Heart right ventricle (tissue), 16 donors: ENCODE results near the gene TMEM54. TPM values are rescaled to one million over a fixed set of nuclear protein-coding genes. Genes with fewer than 3 reads are reported as not detected.

Experiments used
- ATAC-seq, 8 donors: fragments of 200-7000 bp; cut with Tn5 transposase; one replicate each; pipeline ENCODE4 v1.9.1; 2020; ENCODE audit warnings: mild to moderate bottlenecking in 8 of 8, moderate library complexity in 8 of 8, moderate number of reproducible peaks in 1 of 8
- DNase-seq, 2 donors: peaks; one replicate each; pipeline ENCODE4 v3.0.0-alpha.2; 2020
- H3K27ac ChIP-seq, 10 donors: fragments of 200-600 bp; sonication (generic) in 2 of 10; one replicate each; pipeline versions ENCODE4 v1.5.0 to v1.8.0; 2020 to 2022; ENCODE audit warnings: mild to moderate bottlenecking in 3 of 10
- H3K27me3 ChIP-seq, 7 donors: fragments of 200-600 bp; one replicate each; pipeline ENCODE4 v1.8.0; 2021 to 2022; ENCODE audit warnings: mild to moderate bottlenecking in 2 of 7
- H3K36me3 ChIP-seq, 9 donors: fragments of 200-600 bp; sonication (generic) in 1 of 9; one replicate each; pipeline versions ENCODE4 v1.5.0 to v1.8.0; 2020 to 2022; ENCODE audit warnings: mild to moderate bottlenecking in 2 of 9
- H3K4me1 ChIP-seq, 9 donors: fragments of 200-600 bp; sonication (generic) in 1 of 9; one replicate each; pipeline versions ENCODE4 v1.5.0 to v1.8.0; 2020 to 2022; ENCODE audit warnings: mild to moderate bottlenecking in 4 of 9
- H3K4me3 ChIP-seq, 10 donors: fragments of 200-600 bp; sonication (generic) in 2 of 10; one replicate each; pipeline versions ENCODE4 v1.5.0 to v1.8.0; 2020 to 2022; ENCODE audit warnings: mild to moderate bottlenecking in 7 of 10, moderate library complexity in 2 of 10
- H3K9me3 ChIP-seq, 11 donors: fragments of 200-600 bp in 10 of 11; sonication (generic) in 2 of 11; one replicate each; pipeline versions ENCODE4 v1.5.0 to v1.8.0; 2013 to 2022; ENCODE audit warnings: mild to moderate bottlenecking in 2 of 11, control low read depth in 1 of 11, moderate library complexity in 1 of 11
- WGBS, 2 donors: extraction: QIAGEN DNeasy Blood & Tissue Kit; methylation state at CpG; one replicate each; pipeline ENCODE4 v1.1.7; 2013; ENCODE audit warnings: inconsistent platforms in 1 of 2; 5-methylcytosine and 5-hydroxymethylcytosine counted together
- intact Hi-C, 10 donors: fragments of 100-400 bp; cut with DNase I; formaldehyde crosslinking; loops; one replicate each; pipeline versions ENCODE4 v1.11.1 to v1.14.2; 2022
- polyA plus RNA-seq, 2 donors: library from polyadenylated mRNA; stranded (reverse); fragments of 200-250 nt; gene quantifications; one replicate each; pipeline ENCODE4 v1.2.3, GENCODE V29; 2013
- total RNA-seq, 10 donors: library from RNA; stranded (reverse); fragmentation: NEBNext Ultra II Directional in 3 of 10; extraction: Animal tissue kit (Norgen Biotek cat#: 25700) in 3 of 10; gene quantifications; one replicate each; pipeline versions ENCODE4 v1.2.1 to v1.2.4, GENCODE V29; 2021 to 2023
- TF ChIP-seq, protein P1 (sequence below), 9 donors: fragments of 200-600 bp; sonication (generic) in 2 of 9; IDR thresholded peaks; one replicate each; pipeline versions ENCODE4 v1.5.0 to v1.8.0; 2021 to 2022; ENCODE audit warnings: antibody characterized with exemption in 9 of 9, mild to moderate bottlenecking in 5 of 9, moderate library complexity in 1 of 9
- donor health status: Arrhythmogenic right ventricular cardiomyopathy.
- donor health status: ischemic (EF 13 %, LVEDD 7.1; RV severe dilation, severe dysfunction).
- donor health status: healthy with polysubstance abuse.
- donor health status: DM: no; HTN: yes; CAD: no.
- donor health status: DM: no; HTN: no; CAD: no.
- donor health status: ischemic (EF 25% LVEDD 6.9; RV normal size, moderate dysfunction).
- donor health status: ischemic (EF 25% LVEDD 5.7; RV mildly dilated, moderate dysfunction).
- donor health status: healthy.
- donor health status: DM: yes; HTN: yes; CAD: no.
- donor health status: Ischemic cardiomyopathy.
- donor health status: ischemic (EF 35%, LVEDD 5.7; RV mildly dilated, moderate dysfunction).
- donor health status: nonischemic (EF 11% LVEDD 7.7; RV severe dilation, severe dysfunction).
- donor health status: DM: yes; HTN: yes; CAD: no.
- donor health status: PGD.
- donor health status: ischemic (EF 29% LVEDD 5.4; RV normal size, mild dysfunction).
- donor health status: nonischemic (EF 23%, LVEDD 6.1; RV moderate dilation, normal function).

The TMEM54 gene
- total and polyA plus RNA-seq, 12 donors = 4.5 to 22.5 (median 10.8) TPM

DNA sequence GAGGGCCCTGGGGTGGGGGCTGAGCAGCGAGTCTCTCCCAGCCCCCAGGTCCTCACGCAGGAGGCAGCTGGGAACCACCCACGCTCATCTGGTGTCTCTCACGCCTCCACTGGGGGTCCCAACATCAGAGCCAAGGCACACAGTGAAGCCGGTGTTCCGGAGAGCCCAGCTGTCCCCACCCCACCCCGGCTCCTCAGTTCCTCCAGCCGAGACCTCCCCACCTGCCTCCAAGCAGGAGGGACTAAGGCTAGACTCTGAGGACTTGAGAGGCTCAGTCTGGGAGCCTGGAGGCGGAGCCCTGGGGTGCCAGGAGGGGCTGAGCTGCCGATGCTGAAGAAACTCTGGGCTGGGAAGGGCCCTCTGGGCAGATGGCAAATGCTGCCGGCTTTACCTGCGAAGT, 16.5 kb downstream of the TMEM54 start:
- peaks cover 11 to 58% (median 46%) of the 10 kb centered on the region in 7 donors for H3K27me3 ChIP-seq
- TF ChIP-seq, protein P1, sequence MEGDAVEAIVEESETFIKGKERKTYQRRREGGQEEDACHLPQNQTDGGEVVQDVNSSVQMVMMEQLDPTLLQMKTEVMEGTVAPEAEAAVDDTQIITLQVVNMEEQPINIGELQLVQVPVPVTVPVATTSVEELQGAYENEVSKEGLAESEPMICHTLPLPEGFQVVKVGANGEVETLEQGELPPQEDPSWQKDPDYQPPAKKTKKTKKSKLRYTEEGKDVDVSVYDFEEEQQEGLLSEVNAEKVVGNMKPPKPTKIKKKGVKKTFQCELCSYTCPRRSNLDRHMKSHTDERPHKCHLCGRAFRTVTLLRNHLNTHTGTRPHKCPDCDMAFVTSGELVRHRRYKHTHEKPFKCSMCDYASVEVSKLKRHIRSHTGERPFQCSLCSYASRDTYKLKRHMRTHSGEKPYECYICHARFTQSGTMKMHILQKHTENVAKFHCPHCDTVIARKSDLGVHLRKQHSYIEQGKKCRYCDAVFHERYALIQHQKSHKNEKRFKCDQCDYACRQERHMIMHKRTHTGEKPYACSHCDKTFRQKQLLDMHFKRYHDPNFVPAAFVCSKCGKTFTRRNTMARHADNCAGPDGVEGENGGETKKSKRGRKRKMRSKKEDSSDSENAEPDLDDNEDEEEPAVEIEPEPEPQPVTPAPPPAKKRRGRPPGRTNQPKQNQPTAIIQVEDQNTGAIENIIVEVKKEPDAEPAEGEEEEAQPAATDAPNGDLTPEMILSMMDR (IDR thresholded peaks at IDR 0.05) = no peak
- no peak overlapping the region for H3K27ac ChIP-seq
- WGBS, 2 donors = 40 to 46% methylated on average over 11 to 12 of the region's 12 CpGs
- intact Hi-C loops = no loop called here
- H3K9me3 ChIP-seq = no peaks in the 10 kb centered on the region
- ATAC-seq (no peak), DNase-seq (no peak)
- H3K4me1 ChIP-seq = peaks cover 4 to 29% (median 19%) of the 10 kb centered on the region in 9 donors
- H3K36me3 ChIP-seq = no peaks in the 10 kb centered on the region
- no peak overlapping the region for H3K4me3 ChIP-seq

DNA sequence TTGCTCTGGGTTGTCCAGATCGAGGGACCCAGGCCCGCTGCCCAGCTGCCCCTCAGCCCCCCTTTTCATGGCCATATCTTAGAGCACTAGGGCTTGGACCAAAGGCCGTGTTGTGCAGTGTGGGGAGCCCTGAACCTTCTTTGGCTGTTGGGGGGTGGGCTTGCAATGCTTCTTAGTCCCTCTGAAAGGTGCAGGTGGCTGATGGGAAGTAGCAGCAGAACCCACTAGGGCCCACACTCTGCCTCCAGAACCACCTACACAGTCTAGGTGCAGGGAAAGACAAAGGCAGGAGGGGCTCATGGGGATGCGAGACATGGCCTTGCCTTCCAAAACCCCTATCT, 17.2 kb downstream of the TMEM54 start:
- TF ChIP-seq, protein P1 (IDR thresholded peaks at IDR 0.05) = no peak
- H3K36me3 ChIP-seq = no peaks in the 10 kb centered on the region
- WGBS, 2 donors = 67% methylated on average over 4 of the region's 4 CpGs
- H3K4me1 ChIP-seq = peaks cover 4 to 29% (median 19%) of the 10 kb centered on the region in 9 donors
- ATAC-seq (no peak), DNase-seq (no peak)
- H3K27ac ChIP-seq = no peak overlapping the region
- H3K4me3 ChIP-seq = no peak overlapping the region
- no peaks in the 10 kb centered on the region for H3K9me3 ChIP-seq
- intact Hi-C loops = no loop called here
- peaks cover 11 to 56% (median 45%) of the 10 kb centered on the region in 7 donors for H3K27me3 ChIP-seq

GRCh38 chr1:32883338-32884031, 17.7 kb downstream of the TMEM54 start:
- Histone ChIP-seq H3K27ac (no peak overlapping the region), H3K4me1 (peaks cover 5 to 33% (median 20%) of the 10 kb centered on the region in 9 donors), H3K4me3 (no peak overlapping the region), H3K9me3 (no peaks in the 10 kb centered on the region), H3K36me3 (no peaks in the 10 kb centered on the region), H3K27me3 (peaks cover 11 to 50% (median 40%) of the 10 kb centered on the region in 7 donors)
- TF ChIP-seq, protein P1 (IDR thresholded peaks at IDR 0.05) = no peak
- DNase-seq = no peak
- 88 to 91% methylated on average over 7 of the region's 7 CpGs for WGBS, 2 donors
- intact Hi-C loops = no loop called here
- no peak for ATAC-seq

DNA sequence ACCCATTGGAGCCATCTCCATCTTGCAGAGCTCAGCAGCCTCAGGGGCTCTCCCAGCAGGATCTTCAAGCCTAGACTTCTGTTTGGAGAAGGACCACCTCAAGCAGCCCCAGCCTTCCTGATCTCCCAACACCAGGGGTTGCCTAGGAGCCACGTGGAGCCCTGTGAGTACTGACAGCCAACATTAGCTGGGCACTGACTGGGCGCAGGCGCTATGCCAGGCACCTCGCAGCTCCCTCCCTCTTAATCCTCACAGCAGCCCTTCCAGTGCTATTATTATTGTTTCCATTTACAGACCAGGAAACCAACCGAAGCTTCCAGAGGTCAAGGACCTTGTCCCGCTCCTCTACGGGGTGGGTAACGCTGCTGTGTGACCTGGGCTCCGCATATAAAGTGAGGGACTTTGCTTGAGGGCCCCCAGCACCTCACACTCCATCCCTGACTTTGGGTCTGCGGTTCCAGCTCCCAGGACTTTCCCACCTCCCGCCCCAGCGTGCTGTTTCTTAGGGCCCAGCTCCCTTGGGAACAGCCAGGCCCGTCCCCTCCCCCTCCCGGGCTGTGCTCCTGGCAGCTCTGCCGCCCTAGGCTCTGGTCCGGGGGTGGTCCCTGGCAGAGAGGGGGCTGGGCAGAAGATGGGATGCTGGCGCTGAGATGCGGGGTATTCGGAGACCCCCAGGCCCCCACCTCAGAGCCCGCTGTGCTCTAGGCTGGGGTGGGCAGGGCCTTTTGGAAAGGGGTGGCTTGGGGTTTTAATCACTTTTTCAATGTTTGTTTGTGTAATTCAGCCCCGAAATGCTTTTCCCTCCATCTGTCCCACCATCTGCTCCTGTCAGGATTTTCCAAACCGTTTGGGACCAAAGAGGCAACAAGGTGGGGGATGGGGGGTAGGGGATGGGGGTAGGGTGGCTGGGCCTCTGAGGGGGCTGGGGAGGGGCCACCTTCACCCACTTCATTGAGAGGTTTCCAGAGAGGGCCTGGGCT, 19.0 kb downstream of the TMEM54 start:
- ATAC-seq (peak; percentile 77 to 91 (median 84)), DNase-seq (peak; percentile 71 to 75)
- no peaks in the 10 kb centered on the region for H3K36me3 ChIP-seq
- TF ChIP-seq, protein P1 (IDR thresholded peaks at IDR 0.05) = no peak
- H3K27ac ChIP-seq = peak overlapping the region in 8 of 10 donors; percentile 37 to 73 (median 61)
- intact Hi-C loops = no loop called here
- 18 to 23% methylated on average over 22 of the region's 22 CpGs for WGBS, 2 donors
- H3K9me3 ChIP-seq = no peaks in the 10 kb centered on the region
- H3K4me1 ChIP-seq = peaks cover 9 to 47% (median 33%) of the 10 kb centered on the region in 9 donors
- H3K27me3 ChIP-seq = peaks cover 5 to 37% (median 28%) of the 10 kb centered on the region in 7 donors
- H3K4me3 ChIP-seq = no peak overlapping the region
